Astrocyte (in vitro differentiated cells and primary cell): ENCODE results near the gene HMGCR. TPM values are rescaled to one million over a fixed set of nuclear protein-coding genes. Genes with fewer than 3 reads are reported as not detected.

Experiments
- DNase-seq: peaks from one replicate; pipeline ENCODE4 v3.0.0-alpha.2; 2010; ENCODE audit warnings: low read depth
- FAIRE-seq: peaks from 2 replicates; lab custom pipeline; 2011; peaks lifted over from hg19 to GRCh38; lab: Jason Lieb, UNC
- H2AFZ ChIP-seq: 2 replicates; pipeline ENCODE4 v1.6.0; 2012; ENCODE audit warnings: low read depth, low read length, inconsistent platforms
- H3K27ac ChIP-seq: 2 replicates; pipeline ENCODE4 v1.5.1; 2011; ENCODE audit warnings: low read depth, low read length, inconsistent platforms
- H3K27me3 ChIP-seq: 2 replicates; pipeline ENCODE4 v1.6.0; 2011; ENCODE audit warnings: low read length, inconsistent platforms; ENCODE audit not compliant: insufficient read depth
- H3K36me3 ChIP-seq: 2 replicates; pipeline ENCODE4 v1.5.1; 2011; ENCODE audit warnings: low read length, inconsistent platforms; ENCODE audit not compliant: insufficient read depth
- H3K4me1 ChIP-seq: 2 replicates; pipeline ENCODE4 v1.5.1; 2011; ENCODE audit warnings: low read length, inconsistent platforms; ENCODE audit not compliant: insufficient read depth
- H3K4me2 ChIP-seq: 2 replicates; pipeline ENCODE4 v1.6.0; 2012; ENCODE audit warnings: low read length, inconsistent platforms
- H3K4me3 ChIP-seq: 2 replicates; pipeline ENCODE4 v1.5.1; 2011; ENCODE audit warnings: low read depth, mild to moderate bottlenecking, low read length, inconsistent platforms; ENCODE audit not compliant: insufficient read depth
- H3K79me2 ChIP-seq: 2 replicates; pipeline ENCODE4 v1.6.0; 2012; ENCODE audit warnings: mild to moderate bottlenecking, low read length, inconsistent platforms; ENCODE audit not compliant: insufficient read depth
- H3K9ac ChIP-seq: 2 replicates; pipeline ENCODE4 v1.6.0; 2012; ENCODE audit warnings: mild to moderate bottlenecking, low read length, inconsistent platforms
- H3K9me3 ChIP-seq: 2 replicates; pipeline ENCODE4 v1.5.1; 2012; ENCODE audit warnings: low read depth, mild to moderate bottlenecking, low read length, inconsistent platforms; ENCODE audit not compliant: insufficient read depth
- H4K20me1 ChIP-seq: 2 replicates; pipeline ENCODE4 v1.6.0; 2012; ENCODE audit warnings: low read length, inconsistent platforms; ENCODE audit not compliant: insufficient read depth
- H3K27ac Mint-ChIP-seq: one replicate; pipeline ENCODE4 v1.8.0; 2021; ENCODE audit warnings: mild to moderate bottlenecking, mixed read lengths; ENCODE audit not compliant: unreplicated experiment
- H3K27me3 Mint-ChIP-seq: one replicate; pipeline ENCODE4 v1.8.0; 2021; ENCODE audit warnings: low read depth, mixed read lengths; ENCODE audit not compliant: unreplicated experiment
- H3K36me3 Mint-ChIP-seq: one replicate; pipeline ENCODE4 v1.8.0; 2021; ENCODE audit warnings: low read depth, mixed read lengths; ENCODE audit not compliant: unreplicated experiment
- H3K4me1 Mint-ChIP-seq: one replicate; pipeline ENCODE4 v1.8.0; 2021; ENCODE audit warnings: low read depth, mixed read lengths; ENCODE audit not compliant: unreplicated experiment
- H3K4me3 Mint-ChIP-seq: one replicate; pipeline ENCODE4 v1.8.0; 2021; ENCODE audit warnings: mild to moderate bottlenecking, moderate library complexity, mixed read lengths; ENCODE audit not compliant: unreplicated experiment
- H3K9me3 Mint-ChIP-seq: one replicate; pipeline ENCODE4 v1.8.0; 2021; ENCODE audit warnings: mild to moderate bottlenecking, mixed read lengths; ENCODE audit not compliant: unreplicated experiment
- EZH2 ChIP-seq: IDR thresholded peaks from 2 replicates; pipeline ENCODE4 v1.6.1; 2012; ENCODE audit warnings: mild to moderate bottlenecking, low read length, inconsistent platforms; ENCODE audit not compliant: insufficient read depth
- total RNA-seq: library from RNA; stranded (reverse); gene quantifications from 2 replicates; pipeline ENCODE4 v1.2.1, GENCODE V29; 2021
- TF ChIP-seq, protein P1 (sequence below): IDR thresholded peaks from 2 replicates; pipeline ENCODE4 v1.5.1; 2011; ENCODE audit warnings: low read depth, mild to moderate bottlenecking, inconsistent platforms, low read length, moderate library complexity; ENCODE audit not compliant: insufficient read depth

Gene HMGCR
- total RNA-seq, 1 donor from 2014 or later, result 114 TPM

DNA sequence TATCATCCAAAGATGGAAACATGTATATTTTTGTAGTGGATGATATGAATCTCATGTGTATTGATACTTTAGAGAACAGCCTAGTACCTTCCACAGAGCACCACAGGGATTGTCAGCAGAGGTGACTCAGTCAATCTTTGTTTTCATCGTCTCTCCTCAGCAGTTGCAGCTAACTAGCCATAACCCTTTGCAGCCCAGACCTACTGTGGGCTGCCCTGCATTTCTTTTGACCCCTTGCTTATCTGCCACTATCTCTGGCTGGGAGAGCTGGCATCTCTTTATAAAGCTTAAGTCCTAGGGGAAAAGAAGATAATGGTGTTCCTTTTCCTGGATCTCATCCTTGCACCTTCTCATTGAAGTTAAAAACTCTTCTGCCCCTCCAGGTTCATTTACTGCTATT lies 28.7 kb downstream of the HMGCR start:
- peaks cover 6% of the 10 kb centered on the region for H3K4me1 ChIP-seq
- H3K79me2 ChIP-seq, result no peaks in the 10 kb centered on the region
- H4K20me1 ChIP-seq, result peaks cover 7% of the 10 kb centered on the region
- H3K27ac ChIP-seq, result no peak overlapping the region
- no peak overlapping the region for H2AFZ ChIP-seq
- H3K27me3 ChIP-seq, result no peaks in the 10 kb centered on the region
- no peak overlapping the region for H3K9ac ChIP-seq
- Mint-ChIP-seq H3K36me3 (no peaks in the 10 kb centered on the region), H3K4me3 (peak overlapping the region; percentile 52), H3K27ac (no peak overlapping the region), H3K4me1 (peaks cover 14% of the 10 kb centered on the region), H3K27me3 (no peaks in the 10 kb centered on the region), H3K9me3 (no peaks in the 10 kb centered on the region)
- DNase-seq (no peak), FAIRE-seq (no peak)
- no peak overlapping the region for H3K4me2 ChIP-seq
- TF ChIP-seq EZH2, result no peak
- TF ChIP-seq, protein P1, sequence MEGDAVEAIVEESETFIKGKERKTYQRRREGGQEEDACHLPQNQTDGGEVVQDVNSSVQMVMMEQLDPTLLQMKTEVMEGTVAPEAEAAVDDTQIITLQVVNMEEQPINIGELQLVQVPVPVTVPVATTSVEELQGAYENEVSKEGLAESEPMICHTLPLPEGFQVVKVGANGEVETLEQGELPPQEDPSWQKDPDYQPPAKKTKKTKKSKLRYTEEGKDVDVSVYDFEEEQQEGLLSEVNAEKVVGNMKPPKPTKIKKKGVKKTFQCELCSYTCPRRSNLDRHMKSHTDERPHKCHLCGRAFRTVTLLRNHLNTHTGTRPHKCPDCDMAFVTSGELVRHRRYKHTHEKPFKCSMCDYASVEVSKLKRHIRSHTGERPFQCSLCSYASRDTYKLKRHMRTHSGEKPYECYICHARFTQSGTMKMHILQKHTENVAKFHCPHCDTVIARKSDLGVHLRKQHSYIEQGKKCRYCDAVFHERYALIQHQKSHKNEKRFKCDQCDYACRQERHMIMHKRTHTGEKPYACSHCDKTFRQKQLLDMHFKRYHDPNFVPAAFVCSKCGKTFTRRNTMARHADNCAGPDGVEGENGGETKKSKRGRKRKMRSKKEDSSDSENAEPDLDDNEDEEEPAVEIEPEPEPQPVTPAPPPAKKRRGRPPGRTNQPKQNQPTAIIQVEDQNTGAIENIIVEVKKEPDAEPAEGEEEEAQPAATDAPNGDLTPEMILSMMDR, result no peak
- no peaks in the 10 kb centered on the region for H3K9me3 ChIP-seq
- no peak overlapping the region for H3K4me3 ChIP-seq
- peaks cover 16% of the 10 kb centered on the region for H3K36me3 ChIP-seq

DNA sequence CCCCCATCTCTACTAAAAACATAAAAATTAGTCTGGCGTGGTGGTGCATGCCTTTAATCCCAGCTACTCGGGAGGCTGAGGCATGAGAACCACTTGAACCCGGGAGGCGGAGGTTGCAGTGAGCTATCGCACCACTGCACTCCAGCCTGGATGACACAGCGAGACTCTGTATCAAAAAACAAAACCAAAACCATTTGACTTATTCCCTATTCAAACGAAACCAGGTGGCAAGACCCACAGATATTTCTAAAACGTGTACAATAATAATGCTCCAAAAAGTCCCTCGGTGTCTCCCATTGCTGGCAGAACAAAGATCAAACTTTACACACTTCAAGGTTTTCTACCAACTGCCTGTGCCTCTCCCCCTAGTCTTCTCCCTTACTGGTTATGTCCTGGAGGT lies 29.8 kb downstream of the HMGCR start:
- H3K9me3 Mint-ChIP-seq, result no peaks in the 10 kb centered on the region
- H3K27ac Mint-ChIP-seq, result no peak overlapping the region
- Histone ChIP-seq H3K9ac (no peak overlapping the region), H4K20me1 (peaks cover 7% of the 10 kb centered on the region), H2AFZ (no peak overlapping the region), H3K4me2 (no peak overlapping the region), H3K36me3 (peaks cover 10% of the 10 kb centered on the region), H3K79me2 (no peaks in the 10 kb centered on the region), H3K9me3 (no peaks in the 10 kb centered on the region), H3K4me1 (peaks cover 6% of the 10 kb centered on the region), H3K27ac (no peak overlapping the region), H3K27me3 (no peaks in the 10 kb centered on the region), H3K4me3 (no peak overlapping the region)
- no peaks in the 10 kb centered on the region for H3K27me3 Mint-ChIP-seq
- no peaks in the 10 kb centered on the region for H3K36me3 Mint-ChIP-seq
- TF ChIP-seq EZH2, result no peak
- TF ChIP-seq, protein P1, result no peak
- peaks cover 14% of the 10 kb centered on the region for H3K4me1 Mint-ChIP-seq
- no peak overlapping the region for H3K4me3 Mint-ChIP-seq
- FAIRE-seq (no peak), DNase-seq (no peak)

GRCh38 chr5:75367401-75367800 lies 30.4 kb downstream of the HMGCR start:
- H3K4me3 Mint-ChIP-seq, result no peak overlapping the region

More at GRCh38 chr5:75367401-75367800, 30.4 kb downstream of the HMGCR start:
- TF ChIP-seq, protein P1, result no peak
- TF ChIP-seq EZH2, result no peak
- no peak for FAIRE-seq
- Histone ChIP-seq H4K20me1 (peaks cover 7% of the 10 kb centered on the region), H3K9ac (no peak overlapping the region), H3K27ac (no peak overlapping the region), H3K79me2 (no peaks in the 10 kb centered on the region), H2AFZ (no peak overlapping the region), H3K9me3 (no peaks in the 10 kb centered on the region), H3K4me1 (peaks cover 6% of the 10 kb centered on the region), H3K27me3 (no peaks in the 10 kb centered on the region), H3K4me3 (no peak overlapping the region), H3K4me2 (no peak overlapping the region), H3K36me3 (peaks cover 4% of the 10 kb centered on the region)
- Mint-ChIP-seq H3K4me1 (peaks cover 14% of the 10 kb centered on the region), H3K27ac (no peak overlapping the region), H3K27me3 (no peaks in the 10 kb centered on the region), H3K36me3 (no peaks in the 10 kb centered on the region), H3K9me3 (no peaks in the 10 kb centered on the region)
- no peak for DNase-seq
